ENCODE results near the gene GPX7. TPM values are rescaled to one million over a fixed set of nuclear protein-coding genes. Genes with fewer than 3 reads are reported as not detected.

The GPX7 gene
- total and polyA plus RNA-seq, 9 donors, result 10.3 to 23.7 (median 13.2) TPM

DNA sequence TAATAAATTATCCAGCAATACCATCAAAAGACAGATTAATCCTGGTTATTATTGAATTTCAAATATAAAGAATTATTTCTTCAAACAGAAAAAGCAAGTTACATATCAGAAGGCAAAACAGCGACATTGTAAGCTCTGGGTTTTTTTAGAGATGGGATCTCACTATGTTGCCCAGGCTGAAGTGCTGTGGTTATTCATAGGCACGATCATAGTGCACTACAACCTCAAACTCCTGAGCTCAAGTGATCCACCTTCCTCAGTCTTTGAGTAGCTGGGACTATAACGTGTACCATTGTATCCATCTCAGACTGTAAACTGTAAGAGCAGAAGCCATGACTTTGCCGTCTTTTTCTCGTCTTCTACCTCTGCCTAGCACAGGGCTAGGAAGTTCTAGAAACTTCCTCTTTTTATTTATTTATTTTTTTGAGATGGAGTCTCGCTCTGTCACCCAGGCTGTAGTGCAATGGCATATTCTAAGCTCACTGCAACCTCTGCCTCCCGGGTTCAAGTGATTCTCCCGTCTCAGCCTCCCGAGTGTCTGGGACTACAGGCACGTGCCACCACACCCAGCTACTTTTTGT, 20.0 kb upstream of the GPX7 start:
- TF ChIP-seq, protein P1, sequence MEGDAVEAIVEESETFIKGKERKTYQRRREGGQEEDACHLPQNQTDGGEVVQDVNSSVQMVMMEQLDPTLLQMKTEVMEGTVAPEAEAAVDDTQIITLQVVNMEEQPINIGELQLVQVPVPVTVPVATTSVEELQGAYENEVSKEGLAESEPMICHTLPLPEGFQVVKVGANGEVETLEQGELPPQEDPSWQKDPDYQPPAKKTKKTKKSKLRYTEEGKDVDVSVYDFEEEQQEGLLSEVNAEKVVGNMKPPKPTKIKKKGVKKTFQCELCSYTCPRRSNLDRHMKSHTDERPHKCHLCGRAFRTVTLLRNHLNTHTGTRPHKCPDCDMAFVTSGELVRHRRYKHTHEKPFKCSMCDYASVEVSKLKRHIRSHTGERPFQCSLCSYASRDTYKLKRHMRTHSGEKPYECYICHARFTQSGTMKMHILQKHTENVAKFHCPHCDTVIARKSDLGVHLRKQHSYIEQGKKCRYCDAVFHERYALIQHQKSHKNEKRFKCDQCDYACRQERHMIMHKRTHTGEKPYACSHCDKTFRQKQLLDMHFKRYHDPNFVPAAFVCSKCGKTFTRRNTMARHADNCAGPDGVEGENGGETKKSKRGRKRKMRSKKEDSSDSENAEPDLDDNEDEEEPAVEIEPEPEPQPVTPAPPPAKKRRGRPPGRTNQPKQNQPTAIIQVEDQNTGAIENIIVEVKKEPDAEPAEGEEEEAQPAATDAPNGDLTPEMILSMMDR (IDR thresholded peaks at IDR 0.05), result no peak
- TF ChIP-seq POLR2A (IDR thresholded peaks at IDR 0.05), result no peak
- no peak for TF ChIP-seq EP300 (IDR thresholded peaks at IDR 0.05)
- Histone ChIP-seq H3K4me1 (ENCODE audit: insufficient read depth) (no peaks in the 10 kb centered on the region), H3K27me3 (no peaks in the 10 kb centered on the region), H3K27ac (no peak overlapping the region), H3K9me3 (no peaks in the 10 kb centered on the region), H3K4me3 (no peak overlapping the region), H3K36me3 (no peaks in the 10 kb centered on the region)
- DNase-seq, result no peak
- 90 to 94% (median 91%) methylated on average over 10 of the region's 10 CpGs for WGBS, 3 donors
- intact Hi-C loops (cut with DNase I), result no loop called here

DNA sequence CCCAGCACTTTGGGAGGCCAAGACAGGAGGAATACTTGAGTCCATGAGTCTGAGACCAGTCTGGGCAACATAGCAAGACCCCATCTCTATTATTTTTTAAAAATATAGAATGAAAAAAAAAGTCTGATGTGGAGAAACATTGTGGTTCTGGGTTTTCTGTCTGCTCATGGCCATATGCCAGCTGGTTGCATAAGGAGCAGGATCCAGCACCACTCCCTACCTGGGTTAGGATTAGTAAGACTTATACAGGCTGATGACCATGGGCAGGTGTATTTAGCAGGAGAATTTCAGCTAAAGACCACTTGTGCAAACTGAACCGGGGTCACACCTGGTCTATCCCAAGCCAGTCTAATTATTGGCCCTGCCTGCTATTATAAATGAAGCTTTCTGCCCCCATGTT, 16.7 kb upstream of the GPX7 start:
- Histone ChIP-seq H3K27ac (no peak overlapping the region), H3K4me3 (no peak overlapping the region), H3K9me3 (no peaks in the 10 kb centered on the region), H3K27me3 (no peaks in the 10 kb centered on the region), H3K36me3 (no peaks in the 10 kb centered on the region), H3K4me1 (ENCODE audit: insufficient read depth) (no peaks in the 10 kb centered on the region)
- WGBS, 3 donors, result 83 to 89% (median 83%) methylated on average over 1 of the region's 1 CpG
- no peak for DNase-seq
- intact Hi-C loops (cut with DNase I), result no loop called here
- no peak for TF ChIP-seq EP300 (IDR thresholded peaks at IDR 0.05)

DNA sequence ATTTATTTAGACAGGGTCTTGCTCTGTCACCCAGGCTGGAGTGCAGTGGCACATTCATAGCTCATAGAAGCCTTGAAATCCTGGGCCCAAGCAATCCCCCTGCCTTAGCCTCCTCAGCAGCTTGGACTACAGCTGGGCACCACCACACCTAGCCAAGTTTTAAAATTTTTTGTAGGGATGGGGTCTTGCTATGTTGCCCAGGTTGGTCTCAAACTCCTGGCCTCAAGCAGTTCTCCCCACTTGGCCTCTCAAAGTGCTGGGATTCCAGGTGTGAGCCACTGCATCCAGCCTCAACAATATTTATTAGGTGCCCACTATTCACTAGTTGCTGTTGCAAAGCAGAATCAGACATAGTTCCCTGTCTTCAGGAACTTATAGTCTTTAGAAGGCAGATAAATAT, 14.1 kb upstream of the GPX7 start:
- H3K27ac ChIP-seq, result no peak overlapping the region
- H3K4me3 ChIP-seq, result no peak overlapping the region
- no peaks in the 10 kb centered on the region for H3K27me3 ChIP-seq
- TF ChIP-seq POLR2A (IDR thresholded peaks at IDR 0.05) (no peak), EP300 (IDR thresholded peaks at IDR 0.05) (no peak)
- TF ChIP-seq, protein P1 (IDR thresholded peaks at IDR 0.05), result no peak
- H3K4me1 ChIP-seq (ENCODE audit: insufficient read depth), result no peaks in the 10 kb centered on the region
- H3K9me3 ChIP-seq, result no peaks in the 10 kb centered on the region
- no peaks in the 10 kb centered on the region for H3K36me3 ChIP-seq
- no peak for DNase-seq
- intact Hi-C loops (cut with DNase I), result no loop called here

DNA sequence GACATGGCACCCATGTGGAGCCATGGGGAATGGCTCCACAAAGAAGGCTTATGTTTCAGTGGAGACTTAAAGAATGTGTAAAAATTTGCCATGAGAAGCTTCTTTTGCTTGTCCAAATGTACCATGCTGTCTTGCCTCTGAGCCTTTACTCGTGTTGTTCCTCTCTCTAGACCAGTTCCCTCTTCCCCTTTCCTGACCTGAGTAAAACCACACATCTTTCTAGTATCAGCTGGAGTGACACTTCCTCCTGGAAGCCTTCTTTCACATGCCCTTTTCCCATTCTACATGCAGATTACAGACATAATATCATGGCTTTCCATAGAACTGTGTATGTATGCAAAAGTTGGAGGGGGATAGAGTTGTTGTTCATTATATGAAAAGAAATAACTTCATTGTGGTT, 13.6 kb upstream of the GPX7 start:
- Histone ChIP-seq H3K27me3 (no peaks in the 10 kb centered on the region), H3K4me1 (ENCODE audit: insufficient read depth) (no peaks in the 10 kb centered on the region), H3K9me3 (no peaks in the 10 kb centered on the region), H3K27ac (no peak overlapping the region), H3K36me3 (no peaks in the 10 kb centered on the region), H3K4me3 (no peak overlapping the region)
- 68 to 82% (median 73%) methylated on average over 1 of the region's 1 CpG for WGBS, 3 donors
- TF ChIP-seq EP300 (IDR thresholded peaks at IDR 0.05), result no peak
- no peak for TF ChIP-seq POLR2A (IDR thresholded peaks at IDR 0.05)
- TF ChIP-seq, protein P1 (IDR thresholded peaks at IDR 0.05), result no peak
- DNase-seq, result no peak
- intact Hi-C loops (cut with DNase I), result no loop called here

DNA sequence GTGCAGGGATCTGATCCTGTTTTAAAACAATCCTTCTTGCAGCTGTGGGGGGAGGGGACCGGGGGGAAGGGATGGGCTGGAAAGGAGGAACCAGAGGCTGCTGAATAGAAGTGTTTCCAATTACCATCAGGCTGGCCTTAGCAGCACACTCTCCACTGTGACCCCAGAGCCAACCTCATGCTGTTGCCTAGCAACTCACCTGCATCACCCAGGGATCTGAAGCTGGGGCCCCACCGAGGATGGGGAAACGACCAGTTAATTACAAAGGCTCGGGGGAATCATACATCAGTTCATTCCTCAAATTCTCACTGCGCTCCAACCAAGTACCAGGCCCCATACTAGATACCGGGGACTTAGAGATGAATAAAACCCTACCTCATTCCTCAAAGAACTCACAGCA, 11.9 kb upstream of the GPX7 start:
- WGBS, 3 donors, result 46 to 50% (median 46%) methylated on average over 6 of the region's 6 CpGs

More for the DNA sequence above, 11.9 kb upstream of the GPX7 start:
- no peaks in the 10 kb centered on the region for H3K9me3 ChIP-seq
- H3K27ac ChIP-seq, result no peak overlapping the region
- no peaks in the 10 kb centered on the region for H3K4me1 ChIP-seq (ENCODE audit: insufficient read depth)
- no peak overlapping the region for H3K4me3 ChIP-seq
- TF ChIP-seq, protein P1 (IDR thresholded peaks at IDR 0.05), result no peak
- TF ChIP-seq EP300 (IDR thresholded peaks at IDR 0.05) (no peak), POLR2A (IDR thresholded peaks at IDR 0.05) (no peak)
- intact Hi-C loops (cut with DNase I), result no loop called here
- H3K27me3 ChIP-seq, result no peaks in the 10 kb centered on the region
- H3K36me3 ChIP-seq, result no peaks in the 10 kb centered on the region
- no peak for DNase-seq

All from ovary (tissue), 9 donors.